ENCODE results near the gene DRC7.

DNA sequence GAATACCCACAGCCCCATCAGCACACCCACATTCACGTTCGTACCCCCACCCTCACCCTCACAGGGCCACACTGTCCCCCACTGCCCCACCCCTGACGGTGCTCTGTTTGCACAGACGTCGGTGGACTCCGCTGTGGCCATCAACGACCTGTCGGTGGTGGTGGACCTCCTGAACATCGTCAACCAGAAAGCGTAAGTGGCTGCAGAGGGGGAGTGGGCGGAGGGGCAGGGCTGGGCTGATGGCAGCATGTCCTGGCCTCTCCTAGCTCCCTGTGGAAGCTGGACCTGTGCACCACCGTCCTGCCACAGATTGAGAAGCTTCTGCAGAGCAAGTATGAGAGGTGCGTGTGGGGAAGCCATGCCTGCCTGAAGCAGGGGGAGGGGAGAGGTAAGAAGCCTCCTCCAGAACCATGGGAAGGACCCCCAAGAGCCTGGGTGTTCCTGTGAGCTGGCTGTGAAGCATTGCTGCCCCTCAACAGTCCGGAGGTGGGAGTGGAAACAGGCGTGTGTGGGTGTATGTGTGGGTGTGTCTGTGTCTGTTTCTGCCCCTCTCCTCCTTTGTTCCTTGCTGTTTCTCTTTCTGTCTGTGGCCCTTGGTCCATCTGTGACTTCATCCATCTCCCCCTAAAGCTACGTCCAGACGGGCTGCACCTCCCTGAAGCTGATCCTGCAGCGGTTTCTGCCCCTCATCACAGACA, 61.3 kb downstream of the DRC7 start:
- TF ChIP-seq ELF4 (IDR thresholded peaks at IDR 0.05): no peak
- TF ChIP-seq BHLHE40 (IDR thresholded peaks at IDR 0.05; ENCODE audit: borderline replicate concordance): no peak
- TF ChIP-seq NFRKB (IDR thresholded peaks at IDR 0.05): no peak
- TF ChIP-seq L3MBTL2 (conservative IDR thresholded peaks at IDR 0.05): no peak
- no peak for TF ChIP-seq ZNF384 (IDR thresholded peaks at IDR 0.05)
- no peak for TF ChIP-seq SUZ12 (IDR thresholded peaks at IDR 0.05)
- no peak for TF ChIP-seq FOXK2 (IDR thresholded peaks at IDR 0.05)
- TF ChIP-seq, protein P1, sequence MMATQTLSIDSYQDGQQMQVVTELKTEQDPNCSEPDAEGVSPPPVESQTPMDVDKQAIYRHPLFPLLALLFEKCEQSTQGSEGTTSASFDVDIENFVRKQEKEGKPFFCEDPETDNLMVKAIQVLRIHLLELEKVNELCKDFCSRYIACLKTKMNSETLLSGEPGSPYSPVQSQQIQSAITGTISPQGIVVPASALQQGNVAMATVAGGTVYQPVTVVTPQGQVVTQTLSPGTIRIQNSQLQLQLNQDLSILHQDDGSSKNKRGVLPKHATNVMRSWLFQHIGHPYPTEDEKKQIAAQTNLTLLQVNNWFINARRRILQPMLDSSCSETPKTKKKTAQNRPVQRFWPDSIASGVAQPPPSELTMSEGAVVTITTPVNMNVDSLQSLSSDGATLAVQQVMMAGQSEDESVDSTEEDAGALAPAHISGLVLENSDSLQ (IDR thresholded peaks at IDR 0.05): no peak
- no peak for TF ChIP-seq FOXM1 (IDR thresholded peaks at IDR 0.05; ENCODE audit: borderline replicate concordance)
- TF ChIP-seq SP1 (IDR thresholded peaks at IDR 0.05): no peak
